ENCODE measurements around the gene TRERF1.
"Not testable (repeated sequence)": the region's sequence is repeated elsewhere in the genome, so short reads cannot be mapped to it uniquely, and the experiment has no call there.

Gene TRERF1

DNA sequence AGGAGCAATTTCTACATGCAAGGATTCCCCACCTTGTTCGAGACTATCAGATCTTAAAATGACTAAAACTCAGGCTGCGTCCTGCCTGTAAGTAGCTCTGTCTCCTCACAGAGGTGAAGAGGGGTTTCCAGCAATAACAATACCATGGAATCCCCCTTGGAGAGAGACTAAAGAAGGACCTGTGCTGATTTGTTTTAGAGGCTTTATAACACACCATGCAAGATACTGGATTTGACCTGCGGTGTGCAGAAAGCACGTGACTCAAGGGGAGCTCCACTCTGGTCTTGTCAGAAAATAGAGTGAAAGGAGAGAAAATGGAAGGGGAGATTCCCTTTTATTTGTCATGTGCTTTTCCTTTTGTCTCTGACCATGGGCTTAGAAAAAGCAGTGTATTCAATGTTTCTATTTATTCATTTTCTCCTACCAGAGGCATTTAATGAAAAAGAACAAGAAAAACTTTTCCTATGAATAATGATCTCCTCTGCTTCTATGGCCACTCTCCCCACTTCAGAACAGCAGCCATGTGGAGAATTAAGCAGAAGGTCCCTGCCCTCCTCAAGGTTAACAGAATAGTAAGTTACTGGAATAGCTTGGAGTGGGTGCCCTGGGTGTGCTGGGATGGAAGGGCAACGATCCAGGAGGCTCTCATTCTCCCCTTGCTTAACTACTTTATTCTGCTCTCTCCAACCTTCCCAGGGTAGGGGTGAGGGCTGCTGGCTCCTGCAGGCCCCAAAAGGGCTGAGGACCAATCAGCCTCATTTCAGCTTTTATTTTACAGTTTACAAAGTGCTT lies 214.8 kb downstream of the TRERF1 start:
- no peak for DNase-seq

DNA sequence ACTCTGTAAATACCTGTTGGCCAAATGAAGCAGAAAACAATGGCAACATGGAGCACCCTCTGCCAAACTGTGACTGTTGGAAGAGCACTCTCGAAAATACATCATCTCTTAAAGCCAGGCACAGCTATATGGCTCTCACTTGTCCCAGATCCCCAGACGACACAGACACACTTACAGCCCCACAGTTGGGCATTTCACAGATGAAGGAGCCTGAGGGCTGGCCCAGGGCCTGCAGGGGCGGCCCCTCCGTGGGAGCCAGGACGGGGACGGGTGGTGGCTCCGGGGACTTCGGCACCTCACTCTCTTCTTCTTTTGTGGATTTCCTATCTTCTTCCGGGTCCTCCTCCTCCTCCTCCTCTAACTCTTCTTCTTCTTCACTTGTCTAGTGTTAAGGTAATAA lies 215.7 kb downstream of the TRERF1 start:
- DNase-seq, result no peak

DNA sequence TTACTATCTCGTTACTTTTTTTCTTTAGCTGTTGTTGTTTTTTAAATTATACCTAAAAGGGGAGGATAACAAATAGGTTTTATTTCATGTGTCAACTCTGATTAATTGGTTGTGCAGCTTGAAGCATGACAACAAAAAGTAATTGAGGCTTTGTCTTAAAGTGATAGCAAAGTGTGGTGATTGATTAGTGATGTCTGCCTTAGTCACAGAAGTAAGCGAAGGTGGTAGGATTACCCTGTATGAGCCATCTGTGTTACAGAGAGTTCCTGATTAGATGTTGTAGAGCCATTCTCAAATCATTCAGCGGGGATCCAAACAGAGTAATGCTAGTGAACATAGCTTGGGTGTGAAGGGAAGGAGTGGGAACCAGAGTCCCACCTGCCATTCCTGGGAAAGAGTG lies 219.7 kb downstream of the TRERF1 start:
- DNase-seq, result no peak

DNA sequence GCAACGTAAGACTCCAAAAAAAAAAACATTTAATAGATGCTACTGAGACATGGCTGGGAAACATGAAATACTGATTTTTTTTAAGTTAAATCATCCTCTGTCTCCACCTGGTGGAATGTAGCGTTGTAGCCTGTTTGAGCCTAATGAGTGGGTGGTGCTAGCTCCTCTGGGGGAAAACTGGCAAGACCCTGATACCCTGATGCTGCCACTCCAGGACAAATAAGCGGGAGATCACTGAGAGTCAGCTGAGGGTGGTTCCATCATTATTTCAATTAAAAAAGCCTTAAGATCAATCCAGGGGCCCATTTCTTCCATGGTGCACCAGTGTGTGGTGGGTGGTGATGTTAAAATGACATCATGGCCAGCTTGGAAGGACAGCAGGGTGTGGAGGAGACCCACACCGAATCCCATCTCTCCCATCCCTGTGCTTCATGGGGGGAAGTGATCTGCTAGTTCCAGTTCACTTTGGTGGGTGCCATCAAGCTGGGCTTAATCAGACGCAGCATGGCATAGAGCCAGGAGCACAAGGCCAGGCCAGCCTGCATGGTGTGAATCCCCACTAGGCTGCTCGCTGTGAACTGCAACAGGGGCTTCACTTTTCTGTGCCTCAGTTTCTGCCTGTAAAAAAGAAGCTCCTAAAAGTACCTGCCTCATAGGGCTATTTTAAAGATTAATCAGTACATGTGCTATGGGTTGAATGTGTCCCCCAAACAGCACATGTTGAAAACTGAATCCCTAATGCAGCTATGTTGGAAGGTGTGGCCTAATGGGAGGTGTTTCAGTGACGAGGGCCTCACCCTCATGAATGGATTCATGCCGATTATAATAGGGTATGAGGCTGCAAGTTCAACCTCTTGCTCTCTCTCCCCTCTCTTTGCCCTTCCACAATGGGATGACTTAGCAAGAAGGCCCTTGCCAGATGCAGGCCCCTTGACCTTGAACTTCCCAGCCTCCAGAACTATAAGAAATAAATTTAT lies 221.1 kb downstream of the TRERF1 start:
- peak; percentile 35 for DNase-seq

DNA sequence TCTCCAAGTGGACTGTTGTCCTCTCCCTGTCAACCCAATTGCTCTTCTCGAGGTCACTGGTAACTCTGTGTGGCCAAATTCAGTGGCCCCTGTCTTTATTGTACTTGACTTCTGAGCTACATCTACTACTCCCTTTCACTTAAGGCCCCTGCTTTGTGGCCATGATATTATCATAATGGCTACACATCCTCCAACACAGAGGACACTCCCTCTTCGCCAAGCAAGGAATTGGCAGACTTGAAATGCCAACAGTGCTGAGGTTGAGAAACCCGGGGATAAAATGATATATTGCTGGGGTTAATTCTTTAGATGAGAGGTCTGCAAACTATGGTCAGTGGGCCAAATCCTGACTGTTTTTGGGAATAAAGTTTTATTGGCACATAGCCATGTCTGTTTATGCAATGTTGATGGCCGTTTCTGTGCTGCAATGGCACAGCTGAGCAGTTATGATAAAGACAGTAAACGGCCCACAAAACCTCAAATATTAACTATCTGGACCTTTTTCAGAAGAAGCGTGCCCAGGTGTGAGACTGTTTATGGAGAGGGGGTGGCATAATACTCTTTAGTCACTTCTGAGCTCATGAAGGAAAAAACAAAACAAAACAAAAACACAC lies 222.1 kb downstream of the TRERF1 start:
- no peak for DNase-seq

DNA sequence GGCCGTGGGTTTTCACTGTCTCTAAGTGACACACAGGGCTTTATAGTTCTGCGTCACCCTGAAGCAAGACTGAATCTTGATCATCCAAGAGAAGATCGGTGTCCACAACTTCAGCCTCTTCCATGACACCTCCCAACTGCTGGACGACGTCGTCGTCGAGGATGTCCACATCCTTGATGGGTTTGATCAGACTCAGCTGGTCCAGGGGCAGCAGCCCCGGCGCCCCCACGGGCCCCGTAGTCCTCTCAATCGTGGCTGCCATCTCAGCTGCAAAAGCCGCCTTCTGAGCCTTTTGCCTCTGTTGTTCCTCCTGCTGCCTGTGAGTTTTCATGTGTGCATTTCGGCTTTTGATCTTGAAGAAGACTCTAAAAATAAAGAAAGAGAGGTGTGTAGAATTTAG lies 223.4 kb downstream of the TRERF1 start:
- DNase-seq, result no peak

DNA sequence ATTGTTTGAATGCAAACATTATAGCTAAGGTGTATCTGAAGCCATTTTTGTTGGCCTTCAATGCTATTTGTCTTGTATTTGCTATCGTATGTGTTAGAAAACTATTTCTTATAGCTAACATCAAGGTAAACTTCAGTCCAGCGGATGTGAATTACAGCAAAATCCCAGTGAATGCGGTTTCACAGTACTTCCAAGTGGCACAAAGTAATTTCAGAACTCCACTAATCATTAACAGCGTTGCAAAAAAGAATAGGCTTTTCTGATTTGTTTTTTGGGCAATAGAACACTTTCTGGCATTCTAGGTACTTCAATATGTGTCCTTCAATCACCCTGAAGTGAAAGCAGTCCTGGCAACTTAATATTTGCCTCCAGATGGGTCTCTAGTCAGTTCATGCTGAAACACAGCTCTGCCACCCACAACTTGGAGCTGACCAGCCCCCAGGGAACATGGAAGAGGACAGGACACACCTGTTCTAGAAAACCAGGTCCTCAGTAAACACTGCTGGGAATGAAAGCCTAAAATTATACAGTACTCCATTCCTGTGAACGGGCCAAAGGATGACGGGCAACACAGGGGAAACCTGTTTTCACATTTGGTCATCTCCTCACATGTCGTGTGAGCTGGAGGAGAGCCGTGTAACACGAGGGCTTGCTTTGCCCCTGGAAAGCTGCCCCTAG lies 224.4 kb downstream of the TRERF1 start:
- no peak for DNase-seq

DNA sequence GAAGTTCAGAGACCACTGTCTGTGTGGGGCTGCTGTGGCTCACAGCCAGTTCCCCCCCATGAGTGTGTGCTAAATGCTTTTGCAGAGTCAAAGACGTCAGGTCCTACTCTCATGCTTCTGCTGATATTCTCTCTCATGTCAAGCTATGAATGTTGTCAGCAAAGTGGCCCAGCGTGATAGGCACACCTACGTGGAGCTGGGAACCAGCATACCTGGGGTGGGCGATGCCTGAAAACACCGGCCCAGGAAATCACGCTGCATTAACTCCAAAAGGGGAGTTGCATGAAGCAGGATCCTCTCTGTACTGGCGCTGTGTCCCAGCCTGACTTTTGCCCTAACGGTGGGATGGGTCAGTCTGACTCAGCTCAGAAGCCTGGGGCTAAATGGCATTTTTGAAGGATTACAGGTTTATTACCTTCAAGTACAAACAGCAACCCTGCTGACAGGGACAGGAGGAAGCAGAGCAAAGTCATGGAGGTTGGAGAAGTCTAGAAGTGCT lies 225.0 kb downstream of the TRERF1 start:
- DNase-seq, result no peak

DNA sequence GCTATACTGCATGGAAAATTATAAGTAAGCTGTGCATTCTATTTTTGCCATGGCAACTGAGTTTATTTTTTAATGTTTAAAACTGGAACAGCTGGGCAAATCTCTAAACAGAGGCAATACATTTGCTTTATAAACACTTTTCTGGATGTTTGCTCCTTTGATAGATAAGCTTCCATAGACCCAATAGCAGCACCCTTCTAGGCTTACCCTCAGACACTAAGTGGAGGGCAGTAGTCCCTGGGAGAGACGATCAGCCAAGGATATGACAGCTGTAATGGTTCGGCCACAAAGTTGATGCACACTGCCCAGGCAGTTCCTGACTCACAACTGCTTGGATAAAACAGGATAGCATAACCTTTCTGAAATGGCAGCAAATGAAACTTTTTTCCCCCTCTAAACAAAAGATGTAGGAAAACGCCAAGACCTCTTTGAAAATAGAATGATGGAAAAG lies 225.5 kb downstream of the TRERF1 start:
- no peak for DNase-seq

DNA sequence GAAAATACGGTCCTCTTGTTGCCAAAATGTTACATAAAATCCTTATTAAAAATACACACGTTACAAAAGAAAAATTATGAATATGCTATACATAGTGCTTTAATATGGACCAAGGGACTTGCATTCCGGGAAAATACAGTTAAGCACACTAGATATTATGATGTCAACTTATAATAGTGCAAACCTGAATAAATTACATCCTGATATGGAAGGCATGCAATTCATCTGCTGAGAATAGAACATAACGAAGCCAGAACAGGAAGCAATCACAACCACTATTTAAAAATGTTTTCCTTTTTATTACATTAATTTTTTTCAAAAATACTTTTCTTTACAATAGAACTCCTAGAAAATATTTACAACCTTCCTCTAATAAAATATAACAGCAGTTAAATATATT lies 226.3 kb downstream of the TRERF1 start:
- DNase-seq, result no peak

DNA sequence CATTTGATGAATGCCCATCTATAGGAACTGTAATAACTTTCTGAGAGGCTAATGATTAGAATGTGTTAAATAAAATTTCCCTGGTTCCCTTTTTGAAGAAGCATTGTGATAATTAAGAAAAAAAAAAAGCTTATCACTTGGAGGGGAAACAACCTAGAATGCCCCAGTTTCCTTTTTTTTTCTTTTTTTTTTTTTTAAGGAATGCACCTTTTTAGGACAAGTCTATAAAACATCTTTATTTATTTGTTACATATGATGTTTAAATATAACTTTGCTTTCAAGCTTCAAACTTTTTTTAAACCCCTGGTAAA lies 226.7 kb downstream of the TRERF1 start:
- DNase-seq, result no peak

DNA sequence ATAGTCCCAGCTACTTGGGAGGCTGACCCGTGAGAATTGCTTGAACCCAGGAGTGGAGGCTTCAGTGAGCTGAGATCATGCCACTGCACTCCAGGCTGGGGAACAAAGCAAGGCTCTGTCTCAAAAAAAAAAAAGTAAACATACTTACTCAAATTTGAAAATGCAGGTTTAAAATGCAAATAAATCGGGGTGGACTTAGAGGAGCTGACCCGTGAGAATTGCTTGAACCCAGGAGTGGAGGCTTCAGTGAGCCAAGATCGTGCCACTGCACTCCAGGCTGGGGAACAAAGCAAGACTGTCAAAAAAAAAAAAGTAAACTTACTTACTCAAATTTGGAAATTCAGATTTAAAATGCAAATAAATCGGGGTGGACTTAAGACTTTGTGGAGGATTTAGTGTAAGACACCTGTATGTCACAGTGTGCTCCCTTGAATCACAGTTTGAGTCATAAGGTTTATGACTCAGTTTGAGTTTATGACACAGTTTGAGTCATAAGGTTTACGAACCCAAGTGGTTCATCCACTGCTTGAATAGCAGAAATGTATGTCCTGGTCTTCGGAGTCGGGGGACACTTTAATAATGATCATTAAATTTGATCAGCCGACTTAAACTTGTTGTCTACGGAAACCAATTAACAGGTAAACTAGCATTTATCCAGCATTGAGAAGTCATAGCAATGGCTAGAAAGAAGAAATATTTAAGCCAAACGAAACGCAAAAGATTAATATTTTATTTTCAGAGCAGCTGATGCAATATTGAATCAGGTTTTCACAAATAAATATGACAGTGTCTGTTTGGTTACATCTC lies 227.3 kb downstream of the TRERF1 start:
- no peak for DNase-seq

DNA sequence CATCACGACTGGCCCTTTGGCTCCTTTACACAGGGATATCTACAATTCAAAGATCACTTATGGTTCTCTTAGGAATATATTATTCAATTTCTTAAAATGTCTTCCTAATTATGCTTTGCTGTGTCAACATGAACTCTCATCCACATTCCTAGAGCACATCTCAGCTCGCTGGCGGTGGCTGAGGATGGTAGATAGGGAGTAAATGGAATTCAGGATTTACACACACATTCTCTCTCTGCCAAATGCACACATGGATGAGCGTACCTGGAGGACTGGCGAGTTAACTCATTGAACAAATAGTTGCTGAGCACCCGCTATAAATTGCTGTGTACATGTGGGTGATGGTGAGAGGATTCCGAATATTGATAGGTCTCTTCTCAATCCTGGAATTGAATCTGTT lies 229.3 kb downstream of the TRERF1 start:
- peak; percentile 11 for DNase-seq

DNA sequence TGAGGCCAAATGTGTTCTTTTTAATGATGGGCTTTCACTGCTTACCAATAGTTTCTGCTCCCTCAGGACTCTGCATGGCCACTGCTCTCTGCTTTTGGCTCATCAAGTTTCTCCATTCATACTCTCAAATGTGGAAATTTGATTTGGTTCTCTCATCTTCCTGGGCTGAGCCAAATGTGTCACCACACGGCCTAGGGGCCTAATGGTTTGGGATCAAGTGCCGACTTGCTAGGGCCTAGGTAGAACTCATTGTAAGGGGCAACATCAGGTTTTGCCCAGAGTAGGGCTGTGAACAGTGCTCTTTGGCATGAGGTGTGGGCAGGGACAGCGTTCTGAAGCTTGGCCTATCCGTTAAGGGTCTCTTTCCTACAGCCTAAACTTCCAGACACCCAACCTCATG lies 230.2 kb downstream of the TRERF1 start:
- no peak for DNase-seq

DNA sequence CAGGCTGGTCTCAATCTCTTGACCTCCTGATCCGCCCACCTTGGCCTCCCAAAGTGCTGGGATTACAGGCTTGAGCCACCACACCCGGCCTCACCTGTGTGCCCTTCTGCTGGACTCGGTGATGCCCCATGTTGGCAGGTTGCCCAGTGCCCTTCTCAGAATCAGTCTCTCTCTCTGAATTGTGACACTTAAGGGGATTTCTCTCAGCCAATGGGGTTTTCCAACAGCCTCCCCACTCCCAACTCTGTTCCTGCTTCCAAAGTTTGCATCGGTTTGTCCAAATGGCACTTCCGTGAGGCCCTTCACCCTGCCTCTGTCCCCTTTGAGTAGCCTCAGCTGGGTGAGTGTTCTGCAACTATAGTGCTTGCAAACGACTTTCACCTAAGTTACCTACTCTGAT lies 230.9 kb downstream of the TRERF1 start:
- no peak for DNase-seq

DNA sequence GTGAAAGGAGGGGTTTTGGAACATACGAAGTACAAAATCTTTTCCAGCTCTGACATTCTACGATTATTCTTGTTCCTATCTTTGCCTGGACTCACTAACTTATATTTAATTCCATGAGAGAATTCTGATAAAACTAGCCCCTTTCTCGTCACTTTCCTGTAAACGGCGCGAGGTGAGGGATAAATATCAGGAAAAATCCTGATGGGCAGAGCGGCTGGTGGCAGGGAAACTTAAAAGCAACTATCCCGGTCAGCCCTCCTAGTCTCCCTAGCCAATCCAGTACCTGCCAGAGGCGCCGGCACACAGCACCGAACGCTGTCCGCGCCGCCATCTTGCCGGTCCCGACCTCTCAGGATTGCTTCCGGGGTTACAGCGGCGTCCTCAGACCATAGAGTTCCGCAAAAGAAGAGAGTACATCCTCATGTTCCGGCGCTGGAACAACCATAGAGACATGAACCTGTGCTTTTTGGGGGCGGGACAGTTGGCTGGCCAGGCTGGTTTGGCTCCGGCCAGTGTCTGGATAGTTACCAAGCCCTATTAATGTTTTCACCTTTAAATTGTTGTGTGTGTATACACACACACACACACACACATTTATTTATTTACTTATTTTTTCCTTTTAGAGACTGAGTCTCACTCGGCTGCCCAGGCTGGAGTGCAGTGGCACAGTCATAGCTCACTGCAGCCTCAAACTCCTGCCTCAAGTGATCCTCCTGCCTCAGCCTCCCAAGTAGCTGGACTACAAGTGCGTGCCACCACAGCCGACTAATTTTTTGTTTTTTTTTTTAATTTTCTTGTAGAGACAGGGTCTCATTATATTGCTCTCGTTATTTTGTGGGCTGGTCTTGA lies 234.0 kb downstream of the TRERF1 start, which contains the start of gene MRPS10:
MRPS10 (minus strand) TSS at position 343 of the 849 bp plus-strand sequence; CDS start at position 331, 12 bp downstream.
- peak; percentile 96 for DNase-seq

DNA sequence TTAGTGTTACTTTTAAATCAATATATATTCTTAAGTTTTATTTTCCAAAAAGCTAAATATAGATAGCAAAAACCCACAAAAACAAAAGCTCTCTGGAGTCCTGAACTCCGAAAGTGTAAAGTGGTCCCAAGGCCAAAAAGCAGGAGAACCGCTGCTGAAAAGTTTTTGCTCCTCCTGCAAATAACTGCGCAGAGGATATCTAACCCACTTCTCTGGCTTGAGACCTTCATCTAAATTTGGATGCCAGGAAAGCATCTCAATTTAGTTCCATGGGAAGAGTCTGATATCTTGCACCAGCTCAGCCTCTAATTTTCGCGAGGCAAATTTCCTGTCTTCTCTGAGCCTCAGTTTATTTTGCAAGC lies 234.6 kb downstream of the TRERF1 start:
- DNase-seq, result no peak

DNA sequence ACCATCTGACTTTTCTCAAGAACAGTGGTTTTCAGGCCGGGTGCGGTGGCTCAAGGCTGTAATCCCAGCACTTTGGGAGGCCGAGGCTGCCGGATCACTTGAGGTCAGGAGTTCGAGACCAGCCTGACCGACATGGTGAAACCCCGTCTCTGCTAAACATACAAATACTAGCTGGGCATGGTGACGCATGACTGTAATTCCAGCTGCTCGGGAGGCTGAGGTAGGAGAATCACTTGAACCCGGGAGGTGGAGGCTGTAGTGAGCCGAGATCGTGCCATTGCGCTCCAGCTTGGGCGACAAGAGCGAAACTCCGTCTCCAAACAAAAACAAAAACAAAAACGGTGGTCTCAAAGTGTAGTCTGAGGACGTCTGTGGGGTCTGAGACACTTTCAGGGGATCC lies 235.2 kb downstream of the TRERF1 start:
- not testable (repeated sequence) for DNase-seq

DNA sequence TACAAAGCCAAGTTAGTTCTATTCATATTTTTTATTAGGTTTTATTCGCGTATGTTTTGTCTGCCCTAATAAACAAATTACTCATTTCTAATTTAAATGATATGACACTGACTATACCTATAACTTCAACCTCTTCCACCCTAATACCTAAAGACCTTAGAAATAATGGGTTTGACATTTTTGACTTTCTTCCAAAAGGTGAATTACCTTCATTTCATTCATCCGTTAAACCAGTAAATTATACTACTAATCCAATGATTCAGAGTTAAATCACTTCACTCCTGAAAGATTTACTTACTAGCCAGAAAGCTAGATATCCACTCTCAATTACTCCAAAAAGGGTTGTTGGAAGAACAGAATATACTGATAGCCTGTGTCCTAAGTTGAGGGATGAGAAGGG lies 239.3 kb downstream of the TRERF1 start:
- DNase-seq, result no peak

DNA sequence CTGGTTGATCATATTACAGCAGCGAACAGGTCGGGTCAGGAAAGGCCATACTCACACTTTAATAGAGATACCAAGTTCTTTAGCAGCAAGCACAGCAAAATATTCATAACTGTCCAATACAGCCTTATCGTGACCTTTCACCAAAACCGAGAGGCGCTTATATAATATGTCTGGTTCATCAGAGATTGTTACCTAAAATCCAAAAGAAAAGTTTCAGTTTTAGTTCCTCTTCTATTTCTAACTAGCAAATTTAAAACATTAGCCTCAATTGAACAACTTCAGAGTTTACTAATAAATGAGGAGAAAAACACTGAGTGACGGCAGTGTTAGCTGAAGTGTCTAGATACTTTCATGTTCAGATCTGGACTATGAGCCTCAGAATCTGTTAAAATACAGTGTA lies 240.0 kb downstream of the TRERF1 start:
- DNase-seq, result peak; percentile 26

DNA sequence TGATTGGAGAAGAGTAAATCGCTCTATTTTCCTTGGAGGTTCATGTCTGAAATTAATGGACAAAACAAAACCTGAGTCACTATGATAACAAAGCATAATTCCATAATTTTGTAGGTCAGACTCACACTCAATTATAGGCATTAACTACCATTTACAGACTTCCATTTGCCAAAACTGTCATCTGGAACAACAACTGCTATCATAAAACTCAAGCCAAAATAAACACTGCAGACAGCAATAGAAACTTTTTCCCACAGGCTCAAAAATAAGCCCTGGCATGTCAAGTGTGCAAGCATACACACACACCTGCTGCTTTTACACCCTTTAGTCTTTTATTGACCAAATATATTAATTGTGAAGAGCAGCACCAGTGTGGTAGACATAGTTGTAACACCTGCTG lies 241.2 kb downstream of the TRERF1 start:
- peak; percentile 87 for DNase-seq

Data from NCI-H2171 treated with DMSO at 0.1 percent for 48 hours (cell line).